Astrocyte (in vitro differentiated cells and primary cell): ENCODE measurements around the gene ADAMTS6.

Experiments used
- CTCF ChIP-seq: IDR thresholded peaks from 2 replicates; pipeline ENCODE4 v1.5.1; 2011; ENCODE audit warnings: low read depth, mild to moderate bottlenecking, inconsistent platforms, low read length, moderate library complexity; ENCODE audit not compliant: insufficient read depth
- EZH2 ChIP-seq: IDR thresholded peaks from 2 replicates; pipeline ENCODE4 v1.6.1; 2012; ENCODE audit warnings: mild to moderate bottlenecking, low read length, inconsistent platforms; ENCODE audit not compliant: insufficient read depth

- TF ChIP-seq CTCF = no peak
- TF ChIP-seq EZH2 = no peak
Measured at GRCh38 chr5:65243161-65243560, 238.6 kb downstream of the ADAMTS6 start.
